ENCODE measurements around the gene KCNG2.

KCNG2 gene

DNA sequence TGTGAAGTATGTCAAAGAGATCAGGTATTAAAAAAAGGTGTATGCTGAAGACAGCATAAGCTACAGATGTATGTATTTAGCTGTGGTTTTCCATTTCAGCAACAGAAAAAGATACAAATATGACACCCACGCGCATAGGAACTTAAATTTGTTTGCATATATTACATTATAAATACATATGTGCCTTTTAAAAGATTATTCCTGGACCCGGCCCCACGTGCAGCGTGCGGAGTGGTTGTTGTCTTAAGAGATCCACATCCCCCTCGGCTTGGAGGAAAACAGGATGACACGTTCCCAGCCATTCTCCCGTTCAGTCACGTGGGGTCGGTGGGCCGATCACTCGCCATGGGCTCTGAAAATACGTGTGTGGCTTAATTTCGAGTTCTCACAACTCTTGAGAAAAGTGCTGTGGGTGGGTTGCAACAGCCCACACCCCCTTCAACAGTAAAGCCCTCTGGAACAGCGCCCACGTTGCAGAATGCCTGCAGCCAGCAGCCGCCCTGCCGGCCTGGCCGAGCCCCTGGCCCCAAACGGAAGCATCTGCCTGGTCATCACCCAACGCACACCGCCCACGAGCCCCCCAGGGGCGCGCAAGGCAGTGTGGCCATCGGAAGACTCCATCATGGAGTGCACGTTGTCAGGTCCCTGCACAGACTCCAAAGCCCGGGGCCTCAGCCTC lies 18.6 kb upstream of the KCNG2 start:
- Histone ChIP-seq H3K36me3 (ENCODE audit: control insufficient read depth, insufficient read depth, low read length) (no peaks in the 10 kb centered on the region), H3K4me1 (ENCODE audit: control insufficient read depth, insufficient read depth, low read length) (no peaks in the 10 kb centered on the region), H3K27me3 (ENCODE audit: control insufficient read depth, insufficient read depth, low read length) (no peaks in the 10 kb centered on the region)

DNA sequence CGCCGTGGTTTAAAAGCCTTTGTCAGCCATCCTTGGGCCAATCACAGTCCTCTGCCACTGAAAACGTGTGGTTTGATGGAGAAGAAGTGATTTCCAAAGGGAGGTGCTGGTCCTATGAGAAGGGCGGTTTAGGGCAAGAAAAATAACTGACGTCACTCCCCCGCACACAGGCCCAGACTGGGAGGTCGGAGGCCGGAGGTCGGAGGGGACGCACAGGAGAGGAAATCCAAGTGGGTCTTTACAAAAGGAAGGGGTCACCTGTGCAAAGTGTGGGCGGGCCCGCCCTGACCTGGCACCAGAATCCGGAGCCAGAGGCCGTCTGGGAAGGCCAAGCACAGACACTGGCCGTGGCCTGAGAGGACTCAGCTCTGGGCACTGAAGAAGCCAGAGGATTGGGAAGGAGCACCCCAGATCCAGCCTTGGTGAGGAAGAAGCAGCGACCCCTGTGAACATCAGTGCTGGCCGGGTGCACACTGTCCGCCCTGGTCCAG lies 18.0 kb upstream of the KCNG2 start:
- Histone ChIP-seq H3K9ac (ENCODE audit: low read depth, low read length) (no peak overlapping the region), H3K4me3 (ENCODE audit: low read depth, low read length) (no peak overlapping the region), H3K9me3 (ENCODE audit: control insufficient read depth, insufficient read depth, low read length) (no peaks in the 10 kb centered on the region), H3K4me1 (ENCODE audit: control insufficient read depth, insufficient read depth, low read length) (no peaks in the 10 kb centered on the region), H3K27me3 (ENCODE audit: control insufficient read depth, insufficient read depth, low read length) (no peaks in the 10 kb centered on the region), H3K36me3 (ENCODE audit: control insufficient read depth, insufficient read depth, low read length) (no peaks in the 10 kb centered on the region), H3K27ac (ENCODE audit: low read depth, low read length) (no peak overlapping the region)

More for the DNA sequence above, 18.6 kb upstream of the KCNG2 start:
- H3K4me3 ChIP-seq (ENCODE audit: low read depth, low read length), result no peak overlapping the region
- H3K27ac ChIP-seq (ENCODE audit: low read depth, low read length), result no peak overlapping the region
- no peaks in the 10 kb centered on the region for H3K9me3 ChIP-seq (ENCODE audit: control insufficient read depth, insufficient read depth, low read length)
- no peak overlapping the region for H3K9ac ChIP-seq (ENCODE audit: low read depth, low read length)

DNA sequence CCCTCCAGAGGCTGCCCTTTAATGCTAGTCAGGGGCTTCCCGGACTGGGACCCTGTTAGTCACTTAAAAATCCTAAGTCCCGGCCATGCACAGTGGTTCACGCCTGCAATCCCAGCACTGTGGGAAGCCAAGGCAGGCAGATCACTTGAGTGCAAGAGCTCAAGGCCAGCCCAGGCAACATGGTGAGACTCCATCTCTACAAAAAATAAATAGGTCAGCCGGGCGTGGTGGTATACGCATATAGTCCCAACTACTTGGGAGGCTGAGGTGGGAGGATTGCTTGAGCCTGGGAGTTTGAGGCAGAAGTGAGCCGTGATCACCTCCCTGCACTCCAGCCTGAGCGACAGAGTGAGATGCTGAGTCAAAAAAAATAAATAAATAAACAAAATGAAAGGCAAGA lies 17.2 kb upstream of the KCNG2 start:
- H3K27me3 ChIP-seq (ENCODE audit: control insufficient read depth, insufficient read depth, low read length), result peaks cover under 1% of the 10 kb centered on the region; the same call in 1 of the 2 replicates
- no peaks in the 10 kb centered on the region for H3K9me3 ChIP-seq (ENCODE audit: control insufficient read depth, insufficient read depth, low read length)
- H3K27ac ChIP-seq (ENCODE audit: low read depth, low read length), result no peak overlapping the region
- no peaks in the 10 kb centered on the region for H3K4me1 ChIP-seq (ENCODE audit: control insufficient read depth, insufficient read depth, low read length)
- H3K36me3 ChIP-seq (ENCODE audit: control insufficient read depth, insufficient read depth, low read length), result no peaks in the 10 kb centered on the region
- no peak overlapping the region for H3K9ac ChIP-seq (ENCODE audit: low read depth, low read length)
- H3K4me3 ChIP-seq (ENCODE audit: low read depth, low read length), result no peak overlapping the region

DNA sequence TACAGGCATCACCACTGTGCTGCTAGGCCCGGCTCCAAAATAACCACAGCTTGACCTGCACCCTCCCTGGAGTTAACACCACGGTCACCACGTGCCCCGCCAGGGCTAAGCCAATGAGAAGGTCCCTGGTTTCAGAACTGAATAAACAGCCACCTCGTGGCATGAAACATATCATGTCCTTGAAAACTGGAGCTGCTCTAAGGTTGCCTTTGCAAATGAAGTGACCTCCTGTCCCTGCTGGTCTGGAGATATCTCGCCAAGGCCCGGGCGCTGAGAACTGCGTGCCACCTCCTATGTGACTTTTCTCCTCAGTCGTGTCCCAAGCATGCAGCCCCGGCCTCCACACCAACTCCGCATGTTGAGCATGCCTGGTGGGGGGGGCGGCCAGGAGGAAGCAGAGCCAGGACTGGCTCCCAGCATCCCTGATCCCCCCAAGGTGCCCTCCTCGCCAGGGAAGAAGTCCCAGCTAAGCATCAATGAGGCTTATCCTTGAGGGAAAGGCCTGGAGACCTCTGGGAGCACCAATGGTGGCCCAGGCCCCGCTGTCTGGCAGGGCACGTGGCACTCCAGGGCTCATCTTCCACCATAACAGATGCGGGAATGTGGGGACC lies 16.3 kb upstream of the KCNG2 start:
- no peaks in the 10 kb centered on the region for H3K36me3 ChIP-seq (ENCODE audit: control insufficient read depth, insufficient read depth, low read length)

DNA sequence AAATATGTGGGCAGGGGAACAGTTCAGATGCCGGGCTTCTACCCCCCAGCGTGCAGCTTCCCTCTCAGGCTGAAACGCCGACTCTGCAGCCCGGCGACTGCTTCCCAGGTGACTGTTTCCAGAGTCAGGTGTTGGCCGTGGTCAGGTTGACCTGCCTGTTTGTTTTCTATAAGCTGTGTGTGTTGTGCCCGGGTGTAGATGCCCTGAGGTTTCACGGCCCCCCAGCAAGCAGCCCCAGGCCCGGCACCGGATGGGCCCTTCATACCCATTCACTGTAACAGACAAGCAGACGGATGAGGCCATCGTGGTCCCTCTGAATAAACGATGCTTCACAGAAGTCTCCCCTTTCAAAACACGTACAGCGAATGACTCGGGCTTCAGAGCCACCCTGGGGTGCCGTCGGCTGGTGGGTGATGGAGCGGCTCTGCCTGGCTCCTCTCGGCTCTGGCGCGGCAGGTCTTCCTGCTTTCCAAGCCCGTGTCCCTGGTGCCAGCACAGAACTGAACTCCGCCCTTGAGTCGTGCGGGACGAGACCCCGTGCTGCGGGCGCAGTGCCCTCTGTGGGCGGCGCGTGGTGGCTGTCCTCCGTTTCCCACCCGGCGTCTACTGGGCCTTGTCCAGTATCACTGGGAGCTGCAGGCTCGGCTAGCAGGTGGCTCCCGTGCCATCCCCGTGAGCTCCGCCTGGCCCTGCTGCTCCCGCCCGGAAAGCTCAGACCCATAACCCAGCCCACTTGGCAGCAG lies 15.0 kb upstream of the KCNG2 start:
- Histone ChIP-seq H3K4me1 (ENCODE audit: control insufficient read depth, insufficient read depth, low read length) (no peaks in the 10 kb centered on the region), H3K9ac (ENCODE audit: low read depth, low read length) (no peak overlapping the region), H3K9me3 (ENCODE audit: control insufficient read depth, insufficient read depth, low read length) (no peaks in the 10 kb centered on the region), H3K27ac (ENCODE audit: low read depth, low read length) (no peak overlapping the region), H3K36me3 (ENCODE audit: control insufficient read depth, insufficient read depth, low read length) (no peaks in the 10 kb centered on the region), H3K27me3 (ENCODE audit: control insufficient read depth, insufficient read depth, low read length) (peaks cover 21% of the 10 kb centered on the region), H3K4me3 (ENCODE audit: low read depth, low read length) (no peak overlapping the region)

More for the DNA sequence above, 16.3 kb upstream of the KCNG2 start:
- no peaks in the 10 kb centered on the region for H3K9me3 ChIP-seq (ENCODE audit: control insufficient read depth, insufficient read depth, low read length)
- no peak overlapping the region for H3K27ac ChIP-seq (ENCODE audit: low read depth, low read length)
- no peaks in the 10 kb centered on the region for H3K4me1 ChIP-seq (ENCODE audit: control insufficient read depth, insufficient read depth, low read length)
- H3K9ac ChIP-seq (ENCODE audit: low read depth, low read length), result no peak overlapping the region
- H3K4me3 ChIP-seq (ENCODE audit: low read depth, low read length), result no peak overlapping the region
- H3K27me3 ChIP-seq (ENCODE audit: control insufficient read depth, insufficient read depth, low read length), result peaks cover 8% of the 10 kb centered on the region

DNA sequence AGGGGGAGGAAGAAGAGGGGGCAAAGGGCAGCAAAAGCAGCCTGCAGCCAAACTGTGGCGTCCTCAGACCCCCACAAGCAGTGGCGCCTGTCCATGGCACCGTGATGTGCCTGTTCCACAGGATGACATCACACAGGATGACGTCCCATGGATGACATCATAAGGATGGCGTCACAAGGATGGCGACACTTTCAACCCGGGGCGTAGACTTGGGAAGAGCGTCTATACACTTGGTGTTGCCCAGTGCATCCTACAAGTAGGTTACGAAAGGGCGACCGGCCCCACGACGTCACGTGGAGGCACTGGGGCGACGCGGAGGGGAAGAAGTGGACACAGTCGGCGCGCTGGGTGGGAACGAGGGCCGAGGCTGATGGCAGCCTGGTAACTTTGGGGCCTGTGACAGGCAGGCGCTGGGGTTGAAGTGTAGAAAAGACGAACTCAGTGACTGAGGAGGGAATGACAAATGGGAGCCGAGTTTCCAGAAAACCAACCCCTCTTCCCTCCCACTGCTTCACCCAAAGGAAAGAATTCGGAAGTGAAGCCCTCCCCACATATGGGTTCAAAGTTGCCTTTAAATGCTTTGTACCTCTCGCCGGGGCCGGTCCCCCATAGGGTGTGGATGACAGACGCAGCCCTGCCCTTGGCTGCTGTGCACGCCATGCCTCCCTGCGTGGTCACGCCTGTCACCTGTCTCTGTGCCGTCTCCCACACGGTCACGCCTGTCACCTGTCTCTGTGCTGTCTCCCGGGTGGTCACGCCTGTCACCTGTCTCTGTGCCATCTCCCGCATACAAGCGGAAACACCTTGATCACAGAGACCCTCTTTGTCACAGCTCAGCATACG lies 13.4 kb upstream of the KCNG2 start:
- no peaks in the 10 kb centered on the region for H3K9me3 ChIP-seq (ENCODE audit: control insufficient read depth, insufficient read depth, low read length)
- H3K27me3 ChIP-seq (ENCODE audit: control insufficient read depth, insufficient read depth, low read length), result peaks cover 36% of the 10 kb centered on the region
- no peak overlapping the region for H3K27ac ChIP-seq (ENCODE audit: low read depth, low read length)
- no peak overlapping the region for H3K4me3 ChIP-seq (ENCODE audit: low read depth, low read length)
- no peaks in the 10 kb centered on the region for H3K36me3 ChIP-seq (ENCODE audit: control insufficient read depth, insufficient read depth, low read length)
- no peaks in the 10 kb centered on the region for H3K4me1 ChIP-seq (ENCODE audit: control insufficient read depth, insufficient read depth, low read length)
- H3K9ac ChIP-seq (ENCODE audit: low read depth, low read length), result no peak overlapping the region

DNA sequence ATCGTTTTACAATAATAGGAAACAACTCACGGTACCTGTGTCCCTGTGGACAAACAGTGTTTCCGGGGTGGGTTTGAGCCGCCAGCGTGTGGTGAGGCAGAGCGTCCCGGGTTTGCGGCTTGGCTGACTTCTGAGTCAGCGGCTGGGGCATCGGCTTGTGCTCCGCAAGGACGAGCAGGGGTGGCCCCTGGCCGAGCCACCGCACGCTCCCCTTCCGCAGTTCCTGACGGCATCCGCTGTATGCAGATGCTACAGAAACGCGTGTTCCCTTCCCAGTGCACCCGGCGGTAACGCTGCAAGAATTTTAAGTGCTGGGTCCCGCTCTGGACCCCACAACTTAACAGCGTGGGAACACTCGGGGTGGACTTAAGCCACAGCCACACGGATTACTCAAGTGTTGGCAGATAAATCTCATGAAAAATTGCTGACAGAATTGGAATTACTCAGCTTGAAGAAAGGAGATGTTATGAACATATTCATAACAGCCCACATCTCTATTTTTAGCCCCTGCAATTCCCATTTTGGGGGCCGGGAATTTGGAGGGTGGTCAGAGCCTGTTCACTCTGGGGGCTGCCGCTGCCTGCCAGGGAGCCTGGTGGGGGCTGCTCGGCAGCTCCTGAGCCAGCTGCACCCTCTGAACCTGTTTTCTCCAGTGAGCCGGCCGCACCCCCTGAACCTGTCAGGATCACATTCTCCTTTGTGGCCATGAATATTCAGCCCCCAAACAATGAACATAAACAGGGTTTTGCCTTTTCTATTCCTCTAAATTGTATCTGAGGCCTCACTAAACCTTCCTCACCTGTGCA lies 12.6 kb upstream of the KCNG2 start:
- no peaks in the 10 kb centered on the region for H3K4me1 ChIP-seq (ENCODE audit: control insufficient read depth, insufficient read depth, low read length)
- H3K9me3 ChIP-seq (ENCODE audit: control insufficient read depth, insufficient read depth, low read length), result no peaks in the 10 kb centered on the region
- no peaks in the 10 kb centered on the region for H3K36me3 ChIP-seq (ENCODE audit: control insufficient read depth, insufficient read depth, low read length)
- peaks cover 38% of the 10 kb centered on the region for H3K27me3 ChIP-seq (ENCODE audit: control insufficient read depth, insufficient read depth, low read length)
- no peak overlapping the region for H3K9ac ChIP-seq (ENCODE audit: low read depth, low read length)
- H3K27ac ChIP-seq (ENCODE audit: low read depth, low read length), result no peak overlapping the region
- no peak overlapping the region for H3K4me3 ChIP-seq (ENCODE audit: low read depth, low read length)

DNA sequence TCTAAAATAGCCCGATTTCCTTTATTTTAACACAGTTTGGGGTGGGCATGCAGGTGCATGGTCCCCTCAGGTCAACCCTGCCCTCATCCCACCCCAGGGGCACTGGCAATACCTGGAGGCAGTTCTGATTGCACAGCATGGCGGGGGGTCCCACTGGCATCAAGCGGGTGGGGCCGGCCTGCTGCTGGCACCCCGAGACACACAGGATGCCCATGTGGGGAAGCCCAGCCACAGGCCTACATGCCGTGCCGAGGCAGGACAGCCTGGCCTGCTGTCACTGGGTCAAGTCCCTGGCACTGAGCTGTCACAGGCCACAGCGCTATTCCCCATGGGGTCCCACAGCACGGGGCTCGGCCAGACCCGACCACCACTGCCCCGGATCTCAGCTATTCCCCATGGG lies 11.9 kb upstream of the KCNG2 start:
- Histone ChIP-seq H3K4me1 (ENCODE audit: control insufficient read depth, insufficient read depth, low read length) (no peaks in the 10 kb centered on the region), H3K4me3 (ENCODE audit: low read depth, low read length) (no peak overlapping the region), H3K9me3 (ENCODE audit: control insufficient read depth, insufficient read depth, low read length) (no peaks in the 10 kb centered on the region), H3K9ac (ENCODE audit: low read depth, low read length) (no peak overlapping the region), H3K27ac (ENCODE audit: low read depth, low read length) (no peak overlapping the region), H3K27me3 (ENCODE audit: control insufficient read depth, insufficient read depth, low read length) (peaks cover 43% of the 10 kb centered on the region), H3K36me3 (ENCODE audit: control insufficient read depth, insufficient read depth, low read length) (no peaks in the 10 kb centered on the region)

DNA sequence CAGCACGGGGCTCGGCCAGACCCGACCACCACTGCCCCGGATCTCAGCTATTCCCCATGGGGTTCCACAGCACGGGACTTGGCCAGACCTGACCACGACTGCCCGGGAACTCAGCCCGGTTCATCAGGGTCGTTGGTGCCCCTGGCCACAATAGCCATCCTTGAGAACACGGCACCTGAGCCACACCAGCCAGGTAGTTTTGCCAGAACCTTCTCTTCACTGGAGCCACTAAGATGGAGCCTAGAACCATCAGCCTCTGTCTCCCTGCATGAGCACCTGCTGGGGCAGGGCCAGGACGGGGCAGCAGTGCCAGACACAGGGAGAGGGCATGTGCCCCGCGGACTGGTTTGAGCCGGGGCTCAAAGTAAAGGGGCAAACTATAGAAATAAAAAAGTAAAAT lies 11.4 kb upstream of the KCNG2 start:
- Histone ChIP-seq H3K4me3 (ENCODE audit: low read depth, low read length) (no peak overlapping the region), H3K9ac (ENCODE audit: low read depth, low read length) (no peak overlapping the region), H3K9me3 (ENCODE audit: control insufficient read depth, insufficient read depth, low read length) (no peaks in the 10 kb centered on the region), H3K4me1 (ENCODE audit: control insufficient read depth, insufficient read depth, low read length) (no peaks in the 10 kb centered on the region), H3K36me3 (ENCODE audit: control insufficient read depth, insufficient read depth, low read length) (no peaks in the 10 kb centered on the region), H3K27me3 (ENCODE audit: control insufficient read depth, insufficient read depth, low read length) (peaks cover 43% of the 10 kb centered on the region), H3K27ac (ENCODE audit: low read depth, low read length) (no peak overlapping the region)

Data from HUES48 (cell line).